CD4-positive, alpha-beta T cell treated with Interferon alpha-2 for 1 hour (primary cell): ENCODE measurements around the gene MYOG.

Experiments
- DNase-seq, 2 donors: peaks; one replicate each; pipeline ENCODE4 v3.0.0-alpha.2; 2020 to 2022

The MYOG gene

DNA sequence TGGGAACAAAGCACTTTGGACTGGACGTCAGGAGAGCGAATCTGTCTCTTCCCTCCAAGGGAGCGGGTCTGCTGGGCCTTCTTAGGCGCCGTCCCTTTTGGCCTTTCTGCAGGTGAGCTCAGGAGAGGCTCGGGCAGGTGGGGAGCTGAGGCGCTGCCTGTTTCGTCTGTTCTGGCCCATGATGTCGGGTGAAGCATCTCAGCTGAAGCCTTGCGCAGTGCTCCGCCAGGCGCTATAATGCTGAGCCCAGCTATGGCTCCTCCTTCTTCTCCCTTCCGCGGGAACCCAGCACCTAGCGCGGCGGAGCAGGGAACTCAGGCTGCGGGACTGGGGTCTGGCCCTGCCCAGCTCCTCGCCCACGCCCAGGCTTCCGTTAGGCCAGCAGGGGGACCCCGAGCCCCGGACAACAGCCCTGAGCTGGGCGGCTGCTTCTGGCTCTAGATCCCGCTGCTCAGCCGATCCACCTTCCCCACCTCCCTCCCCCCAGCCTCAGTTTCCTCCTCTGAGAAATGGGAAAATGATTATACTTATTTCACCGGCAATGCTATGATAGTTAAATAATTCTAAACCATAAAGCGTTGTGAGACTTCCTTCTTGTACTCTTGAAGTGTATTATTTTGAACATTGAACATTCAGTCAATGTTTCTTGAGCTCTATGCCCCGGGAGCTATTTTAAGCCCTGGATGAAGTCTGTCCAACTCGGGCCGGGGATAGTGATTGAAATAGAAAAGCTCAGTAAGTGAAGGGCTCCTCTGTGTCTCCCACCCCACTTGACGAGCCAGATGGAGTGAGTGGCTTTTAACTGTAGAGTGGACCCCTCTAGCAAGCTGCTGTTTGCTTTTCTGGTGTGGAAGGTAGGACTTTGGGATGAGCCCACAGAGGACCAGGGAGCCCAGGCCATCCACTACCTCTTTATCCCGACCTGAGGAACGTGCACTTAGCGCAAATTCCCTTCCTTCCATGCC, 32.1 kb upstream of the MYOG start:
- peak; percentile 16 to 28 for DNase-seq

DNA sequence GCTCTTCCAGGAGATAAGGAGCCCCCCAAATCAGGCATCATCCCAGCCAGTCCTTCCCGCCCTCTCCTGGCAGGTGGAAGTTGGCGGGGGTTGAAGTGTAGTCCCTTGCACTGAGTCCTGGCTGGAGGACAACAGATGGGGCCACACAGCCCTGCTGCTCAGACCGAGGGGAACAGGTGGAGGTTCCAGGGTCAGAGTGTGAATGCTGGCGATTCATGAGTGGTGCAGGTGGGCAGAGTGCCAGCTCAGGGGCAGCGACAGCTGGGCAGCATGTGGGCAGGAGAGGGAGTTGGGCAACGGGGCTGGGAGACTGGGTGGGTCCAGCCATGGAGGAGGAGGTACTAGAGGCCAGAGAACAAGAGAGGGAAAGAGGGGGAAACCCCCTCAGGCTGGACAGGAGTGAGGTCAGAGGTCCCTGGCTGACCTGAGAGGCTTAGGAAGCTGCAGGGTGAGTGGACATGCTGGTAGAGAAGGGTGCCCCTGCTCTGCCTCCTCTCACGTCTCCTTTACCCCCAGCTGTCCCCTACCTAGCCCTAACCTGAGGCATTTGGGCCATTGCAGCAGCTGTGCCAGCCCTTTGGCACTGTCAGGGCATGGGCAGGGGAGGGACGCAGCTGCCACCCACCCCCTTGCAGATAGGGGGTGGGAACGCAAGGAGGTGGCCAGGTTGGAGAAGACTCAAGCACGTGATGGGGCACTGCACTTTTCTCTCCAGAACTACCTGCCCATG, 30.4 kb upstream of the MYOG start:
- no peak for DNase-seq

- no peak for DNase-seq
Observed at GRCh38 chr1:203114202-203114601, 28.4 kb upstream of the MYOG start.

- DNase-seq, result no peak
Observed at GRCh38 chr1:203113308-203113707, 27.5 kb upstream of the MYOG start.

GRCh38 chr1:203112475-203112874, 26.7 kb upstream of the MYOG start:
- DNase-seq, result no peak

- DNase-seq, result no peak
Observed at GRCh38 chr1:203104789-203105390, 19.1 kb upstream of the MYOG start.

- no peak for DNase-seq
Observed at GRCh38 chr1:203103829-203104495, 18.1 kb upstream of the MYOG start.

GRCh38 chr1:203103216-203103615, 17.4 kb upstream of the MYOG start:
- no peak for DNase-seq

GRCh38 chr1:203101813-203102634, 16.2 kb upstream of the MYOG start:
- no peak for DNase-seq

DNA sequence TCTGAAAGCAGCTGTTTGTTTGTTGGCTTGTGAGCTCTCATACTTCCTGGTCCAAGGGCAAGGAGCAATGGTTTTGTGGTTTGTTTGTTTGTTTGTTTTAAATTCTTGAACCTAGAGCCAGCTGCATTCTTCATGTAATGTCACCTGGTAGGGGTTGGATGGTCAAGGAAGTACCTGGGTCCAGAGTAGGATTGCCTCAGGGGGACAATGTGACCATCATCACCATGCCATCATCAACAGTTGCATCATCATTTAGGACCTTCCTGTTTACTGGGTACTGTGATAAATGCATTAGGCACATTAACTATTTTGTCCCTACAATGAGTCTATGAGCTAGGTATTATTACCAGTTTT, 14.7 kb upstream of the MYOG start:
- DNase-seq, result no peak

DNA sequence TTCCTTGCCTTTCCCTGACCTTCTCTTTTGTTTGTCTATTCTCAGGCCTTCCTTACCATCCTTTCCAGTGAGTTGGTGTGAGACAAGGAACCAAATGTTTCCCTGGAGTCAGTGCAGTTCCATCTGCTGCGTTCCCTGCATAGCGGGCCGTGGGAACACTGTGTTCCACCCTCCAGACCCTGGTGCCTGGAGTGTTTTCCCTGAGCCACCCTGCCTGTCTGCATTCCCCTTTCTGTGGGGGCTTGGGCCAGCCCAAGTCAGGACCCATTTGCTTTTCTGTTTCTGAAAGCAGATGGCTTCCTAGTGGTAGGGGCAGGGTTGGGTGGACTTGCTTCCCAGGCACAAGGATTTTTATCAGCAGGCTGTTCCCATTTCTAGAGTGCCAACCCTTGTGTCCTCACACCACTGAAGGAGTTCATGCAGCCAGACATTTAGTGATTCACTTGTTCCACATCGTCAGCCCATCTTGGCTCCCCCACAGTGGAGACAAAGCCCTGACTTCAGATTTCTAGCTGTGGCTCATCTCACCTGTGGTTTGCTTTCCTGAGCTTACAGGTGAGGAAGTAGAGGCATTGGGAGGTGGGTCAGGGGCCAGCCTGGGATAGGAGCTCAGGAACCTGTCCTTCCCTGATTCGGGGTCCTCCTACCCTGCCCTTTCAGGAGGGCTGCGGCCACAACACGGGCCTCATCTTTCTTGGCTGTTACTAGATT, 14.1 kb upstream of the MYOG start:
- DNase-seq, result no peak

DNA sequence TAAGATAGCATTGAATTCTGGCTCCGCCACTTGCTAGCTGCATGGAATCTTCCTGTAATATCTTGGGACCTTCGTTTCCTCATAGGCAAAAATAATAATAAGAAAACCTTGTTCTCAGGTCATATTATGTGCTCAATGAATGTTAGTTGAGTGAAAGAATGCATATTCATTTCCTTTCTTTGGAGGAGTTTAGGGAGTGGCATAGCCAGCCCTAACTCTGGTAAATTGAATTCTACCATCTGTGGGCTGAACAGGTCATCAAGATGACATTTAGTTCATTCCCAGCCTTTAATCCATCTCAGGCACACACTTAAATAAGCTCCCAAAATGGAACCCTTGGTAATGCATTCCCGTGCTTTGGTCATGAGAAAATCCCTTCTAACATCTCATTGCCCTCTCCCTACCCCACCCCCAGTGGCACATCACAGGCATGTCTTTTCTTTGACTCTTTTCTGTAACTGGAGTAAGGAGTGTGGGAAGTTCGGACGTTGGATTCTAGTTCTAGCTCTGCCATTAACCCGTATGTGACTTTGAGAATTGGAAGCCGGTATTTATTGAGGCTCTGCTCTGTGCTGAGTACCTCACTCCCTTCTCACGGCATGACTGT, 13.2 kb upstream of the MYOG start:
- no peak for DNase-seq

DNA sequence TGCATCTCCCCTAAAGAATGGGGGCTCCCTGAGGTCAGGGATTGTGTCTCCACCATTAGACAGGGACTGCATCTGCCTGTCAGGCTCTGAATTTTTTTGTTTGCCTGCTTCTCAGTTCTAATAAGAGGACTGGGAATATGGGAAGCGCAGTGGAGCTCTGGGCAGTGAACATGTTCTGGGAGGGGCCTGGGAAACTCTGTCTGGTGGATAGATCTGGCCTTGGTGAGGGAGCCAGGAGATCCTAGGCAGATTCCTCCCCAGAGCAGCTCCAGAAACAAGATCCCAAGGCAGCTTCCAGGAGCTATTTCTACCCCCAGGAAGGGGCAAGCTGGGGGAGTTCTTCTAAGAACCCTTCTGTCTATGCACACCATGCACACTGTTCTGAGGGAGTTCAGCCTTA, 12.6 kb upstream of the MYOG start:
- no peak for DNase-seq

DNA sequence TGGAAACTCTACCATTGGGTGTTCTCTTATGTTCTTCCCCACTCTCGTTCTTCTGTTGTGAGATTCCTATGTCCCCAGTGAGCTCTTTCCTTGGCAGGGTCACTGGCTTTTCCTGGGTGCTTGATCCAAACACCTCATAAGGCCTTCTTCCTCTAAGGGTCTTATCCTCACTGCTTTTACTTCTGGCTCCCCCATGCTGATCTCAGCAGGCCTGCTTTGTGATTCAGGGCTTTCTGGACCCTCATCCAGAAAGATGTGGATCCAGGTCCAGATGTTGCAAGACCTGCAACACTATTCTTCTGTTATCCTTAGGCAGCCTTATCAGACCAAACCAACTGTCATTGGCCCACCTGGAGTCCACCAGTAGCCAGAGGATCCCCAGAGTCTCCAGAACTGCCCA, 11.2 kb upstream of the MYOG start:
- DNase-seq, result no peak

GRCh38 chr1:203096566-203096965, 10.8 kb upstream of the MYOG start:
- no peak for DNase-seq

DNA sequence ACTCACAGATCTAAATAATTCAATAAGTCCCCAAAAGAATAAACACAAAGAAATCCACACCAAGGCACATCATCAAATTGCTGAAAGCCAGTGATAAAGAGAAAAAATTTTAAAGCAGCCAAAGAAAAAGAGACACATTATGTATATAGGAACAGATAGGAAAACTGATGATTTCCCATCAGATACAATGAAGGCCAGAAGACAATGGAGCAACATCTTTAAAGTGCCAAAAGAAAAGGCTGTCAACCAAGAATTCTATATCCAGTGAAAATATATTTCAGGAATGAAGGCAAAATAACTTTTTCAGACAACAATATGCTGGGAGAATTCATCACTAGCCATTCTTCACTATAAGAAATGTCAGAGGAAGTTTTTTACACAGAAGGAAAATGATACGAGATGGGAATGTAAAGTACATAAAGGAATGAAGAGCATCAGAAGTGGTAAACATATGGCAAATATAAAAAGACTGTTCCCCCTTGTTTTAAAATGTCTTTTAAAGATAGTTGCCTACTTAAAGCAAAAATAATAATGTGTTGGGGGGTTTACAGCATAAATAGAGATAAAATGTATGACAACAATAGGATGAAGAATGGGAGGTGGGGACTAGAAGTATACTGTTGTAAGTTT, 9.4 kb upstream of the MYOG start:
- DNase-seq, result no peak

- DNase-seq, result no peak
Observed at GRCh38 chr1:203093754-203094410, 8.1 kb upstream of the MYOG start.

- DNase-seq, result no peak
Observed at GRCh38 chr1:203091761-203092330, 6.0 kb upstream of the MYOG start.

DNA sequence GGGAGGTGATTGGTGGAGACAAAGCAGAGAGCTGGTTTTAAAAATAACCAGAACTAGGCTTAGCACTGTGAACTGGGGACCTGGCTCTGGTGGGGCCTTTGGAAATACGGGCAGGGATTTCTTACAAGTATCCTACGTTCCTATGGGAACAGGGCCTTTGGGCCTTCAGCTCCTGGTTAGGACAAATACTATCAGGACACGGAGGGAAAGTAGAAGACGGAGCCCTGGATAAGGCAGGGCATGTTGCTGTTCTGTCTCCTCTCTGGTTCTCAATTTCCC, 5.3 kb upstream of the MYOG start:
- no peak for DNase-seq
